A673 (cell line): Measurements from ENCODE around the gene PPP2R5D.

Experiments
- EZH2 ChIP-seq: fragments of 200-600 bp; sonication (generic); IDR thresholded peaks from 2 replicates; pipeline ENCODE4 v1.6.1; 2017; ENCODE audit warnings: borderline replicate concordance, low read depth, mild to moderate bottlenecking, mixed read lengths, antibody characterized with exemption, low read length; ENCODE audit not compliant: poor library complexity, severe bottlenecking
- TF ChIP-seq, protein P1 (sequence below): fragments of 300-800, 200-600 bp; sonication (generic); conservative IDR thresholded peaks from 2 replicates; pipeline ENCODE4 v1.5.1; 2017; ENCODE audit warnings: low read depth, mild to moderate bottlenecking, antibody characterized with exemption, low read length, moderate library complexity, mixed read lengths

DNA sequence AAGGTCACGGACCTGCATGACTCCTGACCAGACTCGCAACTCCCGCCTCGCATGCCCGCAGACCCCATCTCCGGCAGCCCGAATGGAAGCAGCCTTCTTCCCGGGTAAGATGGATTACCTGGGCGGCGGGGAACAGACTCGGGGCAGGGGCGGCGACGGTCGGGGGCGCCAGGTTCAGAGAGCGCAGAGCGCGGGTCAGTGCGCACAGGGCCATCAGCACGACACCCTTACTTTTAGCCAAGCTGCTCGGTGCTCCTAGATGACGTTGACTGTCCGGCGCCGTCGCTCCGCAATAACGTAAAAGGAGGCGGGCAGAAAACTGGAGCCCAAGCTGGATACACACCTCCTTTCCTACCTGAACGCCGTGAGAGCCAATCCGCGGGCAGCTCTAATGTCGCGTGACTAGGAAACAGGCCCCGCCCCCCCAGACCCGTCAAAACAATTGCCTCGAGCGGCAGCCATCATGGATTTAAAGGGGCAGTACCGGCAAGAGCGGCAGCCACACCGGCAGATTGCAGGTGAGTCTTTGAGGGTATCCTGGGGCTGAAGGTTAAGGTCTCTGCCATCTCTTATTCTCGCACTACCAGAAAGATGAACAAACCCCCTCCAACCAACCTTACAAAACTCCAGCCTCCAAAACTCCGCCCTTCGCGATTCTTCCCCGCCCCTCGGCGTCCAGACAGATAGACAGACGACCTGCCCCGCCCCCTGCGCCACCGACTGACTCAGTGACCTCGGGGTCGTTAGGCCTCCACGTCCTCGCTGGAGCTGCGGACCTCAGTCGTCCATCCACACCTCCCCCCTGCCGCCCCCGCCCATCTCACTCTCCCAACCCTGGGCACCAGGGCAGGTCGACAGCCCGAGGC, 75.0 kb downstream of the PPP2R5D start, which contains the start of the genes KLC4 and MRPL2:
- TF ChIP-seq, protein P1, sequence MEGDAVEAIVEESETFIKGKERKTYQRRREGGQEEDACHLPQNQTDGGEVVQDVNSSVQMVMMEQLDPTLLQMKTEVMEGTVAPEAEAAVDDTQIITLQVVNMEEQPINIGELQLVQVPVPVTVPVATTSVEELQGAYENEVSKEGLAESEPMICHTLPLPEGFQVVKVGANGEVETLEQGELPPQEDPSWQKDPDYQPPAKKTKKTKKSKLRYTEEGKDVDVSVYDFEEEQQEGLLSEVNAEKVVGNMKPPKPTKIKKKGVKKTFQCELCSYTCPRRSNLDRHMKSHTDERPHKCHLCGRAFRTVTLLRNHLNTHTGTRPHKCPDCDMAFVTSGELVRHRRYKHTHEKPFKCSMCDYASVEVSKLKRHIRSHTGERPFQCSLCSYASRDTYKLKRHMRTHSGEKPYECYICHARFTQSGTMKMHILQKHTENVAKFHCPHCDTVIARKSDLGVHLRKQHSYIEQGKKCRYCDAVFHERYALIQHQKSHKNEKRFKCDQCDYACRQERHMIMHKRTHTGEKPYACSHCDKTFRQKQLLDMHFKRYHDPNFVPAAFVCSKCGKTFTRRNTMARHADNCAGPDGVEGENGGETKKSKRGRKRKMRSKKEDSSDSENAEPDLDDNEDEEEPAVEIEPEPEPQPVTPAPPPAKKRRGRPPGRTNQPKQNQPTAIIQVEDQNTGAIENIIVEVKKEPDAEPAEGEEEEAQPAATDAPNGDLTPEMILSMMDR = no peak
- no peak for TF ChIP-seq EZH2
